T-helper 22 cell (primary cell): ENCODE results near the gene SMTN.

Experiments used
- DNase-seq: peaks from one replicate; pipeline ENCODE4 v3.0.0-alpha.2; 2020; ENCODE audit warnings: low read depth

Gene SMTN

GRCh38 chr22:31127181-31127772, 46.2 kb downstream of the SMTN start:
- DNase-seq: no peak

GRCh38 chr22:31128156-31128555, 47.0 kb downstream of the SMTN start:
- DNase-seq: no peak

- DNase-seq: no peak
These were observed 49.8 kb downstream of the SMTN start for GRCh38 chr22:31130873-31131272.

GRCh38 chr22:31133911-31134310, 52.8 kb downstream of the SMTN start:
- DNase-seq: no peak

- DNase-seq: no peak
These were observed 53.6 kb downstream of the SMTN start for GRCh38 chr22:31134688-31135087.

GRCh38 chr22:31135706-31136105, 54.6 kb downstream of the SMTN start:
- DNase-seq: no peak

- no peak for DNase-seq
These were observed 55.0 kb downstream of the SMTN start for GRCh38 chr22:31136155-31136554.

GRCh38 chr22:31136711-31137110, 55.6 kb downstream of the SMTN start:
- DNase-seq: no peak

- DNase-seq: no peak
These were observed 56.6 kb downstream of the SMTN start for GRCh38 chr22:31137721-31138120.

- DNase-seq: no peak
These were observed 57.0 kb downstream of the SMTN start for GRCh38 chr22:31138126-31138525.

- no peak for DNase-seq
These were observed 57.9 kb downstream of the SMTN start for GRCh38 chr22:31139066-31139465.

GRCh38 chr22:31139866-31140716, 59.0 kb downstream of the SMTN start, which contains the start of gene PLA2G3:
TSS of gene PLA2G3 (minus strand) at chr22:31140508. CDS start at chr22:31140354, 154 bp downstream.
- no peak for DNase-seq

- no peak for DNase-seq
These were observed 59.6 kb downstream of the SMTN start for GRCh38 chr22:31140746-31141145.

- DNase-seq: no peak
These were observed 60.4 kb downstream of the SMTN start for GRCh38 chr22:31141551-31141950.

GRCh38 chr22:31142285-31142684, 61.2 kb downstream of the SMTN start:
- DNase-seq: no peak

GRCh38 chr22:31143038-31143437, 61.9 kb downstream of the SMTN start:
- DNase-seq: no peak

- no peak for DNase-seq
These were observed 62.4 kb downstream of the SMTN start for GRCh38 chr22:31143537-31143936.

GRCh38 chr22:31144223-31144622, 63.1 kb downstream of the SMTN start:
- DNase-seq: no peak

GRCh38 chr22:31148488-31148887, 67.4 kb downstream of the SMTN start:
- DNase-seq: no peak

GRCh38 chr22:31148953-31149627, 68.0 kb downstream of the SMTN start:
- no peak for DNase-seq

- DNase-seq: no peak
These were observed 69.5 kb downstream of the SMTN start for GRCh38 chr22:31150615-31151014.

GRCh38 chr22:31151872-31152271, 70.8 kb downstream of the SMTN start:
- DNase-seq: no peak

- DNase-seq: no peak
These were observed 72.2 kb downstream of the SMTN start for GRCh38 chr22:31153357-31153756.
